Gastrocnemius medialis (tissue), 4 donors: ENCODE data around the gene GRIK2. TPM values are rescaled to one million over a fixed set of nuclear protein-coding genes. Genes with fewer than 3 reads are reported as not detected.

Source experiments
- ATAC-seq, 2 donors: fragments of 150-250 bp; one replicate each; pipeline ENCODE4 v1.9.1; 2016
- DNase-seq, 2 donors: peaks; one replicate each; pipeline ENCODE4 v3.0.0-alpha.2; 2019
- H3K27ac ChIP-seq, 4 donors: fragments of 200-600 bp; sonication (generic); 1 replicate in 1 of 4; 2 replicates in 3 of 4; pipeline ENCODE4 v1.5.1; 2016 to 2018; ENCODE audit warnings: mild to moderate bottlenecking in 2 of 4, moderate library complexity in 1 of 4
- H3K27me3 ChIP-seq, 3 donors: fragments of 200-600 bp; sonication (generic) in 2 of 3; 1 replicate in 1 of 3; 2 replicates in 2 of 3; pipeline versions ENCODE4 v1.5.1 to v1.6.0; 2016 to 2019; ENCODE audit warnings: mild to moderate bottlenecking in 1 of 3, moderate library complexity in 1 of 3
- H3K36me3 ChIP-seq, 2 donors: fragments of 200-600 bp; sonication (generic) in 1 of 2; one replicate each; pipeline ENCODE4 v1.5.1; 2017 to 2018
- H3K4me1 ChIP-seq, 2 donors: fragments of 200-600 bp; sonication (generic) in 1 of 2; one replicate each; pipeline ENCODE4 v1.5.1; 2016 to 2017; ENCODE audit warnings: mild to moderate bottlenecking in 2 of 2
- H3K4me3 ChIP-seq, 4 donors: fragments of 200-600 bp; sonication (generic) in 3 of 4; 1 replicate in 1 of 4; 2 replicates in 3 of 4; pipeline ENCODE4 v1.5.1; 2016 to 2019; ENCODE audit warnings: mild to moderate bottlenecking in 2 of 4
- H3K9me3 ChIP-seq, 3 donors: fragments of 200-600 bp; sonication (generic) in 2 of 3; 1 replicate in 1 of 3; 2 replicates in 2 of 3; pipeline ENCODE4 v1.5.1; 2016 to 2019
- POLR2A ChIP-seq, 2 donors: fragments of 450-650 bp; IDR thresholded peaks; one replicate each; pipeline ENCODE4 v1.6.1; 2017; ENCODE audit warnings: antibody characterized with exemption in 2 of 2, mild to moderate bottlenecking in 2 of 2, moderate library complexity in 2 of 2
- in situ Hi-C, 4 donors: fragments of 200-750 bp; cut with MboI; loops; one replicate each; pipeline versions ENCODE4 v1.15.0 to v1.8.0; 2017; ENCODE audit warnings: low sequenced_read_pairs in 4 of 4
- intact Hi-C: fragments of 100-400 bp; cut with DNase I; formaldehyde crosslinking; loops from one replicate; pipeline ENCODE4 v1.15.1; 2023; ENCODE audit warnings: low total_unique reads
- total RNA-seq, 4 donors: library from RNA; depleted of rRNA; stranded (reverse); fragments of >200 nt; gene quantifications; one replicate each; pipeline versions ENCODE4 v1.1.0 to v1.2.3, GENCODE V29; 2016
- TF ChIP-seq, protein P1 (sequence below), 5 experiments: fragments of 450-650 bp in 3 of 5; fragments of 200-600 bp in 2 of 5; sonication (generic) in 2 of 5; IDR thresholded peaks in 4 of 5; conservative IDR thresholded peaks in 1 of 5; 1 replicate in 4 of 5; 2 replicates in 1 of 5; pipeline ENCODE4 v1.5.1; 2016 to 2019; ENCODE audit warnings: antibody characterized with exemption in 5 of 5, mild to moderate bottlenecking in 3 of 5, moderate library complexity in 3 of 5

The GRIK2 gene
- total RNA-seq, 4 donors from 2014 or later, result 0.39 to 5.1 (median 0.79) TPM

DNA sequence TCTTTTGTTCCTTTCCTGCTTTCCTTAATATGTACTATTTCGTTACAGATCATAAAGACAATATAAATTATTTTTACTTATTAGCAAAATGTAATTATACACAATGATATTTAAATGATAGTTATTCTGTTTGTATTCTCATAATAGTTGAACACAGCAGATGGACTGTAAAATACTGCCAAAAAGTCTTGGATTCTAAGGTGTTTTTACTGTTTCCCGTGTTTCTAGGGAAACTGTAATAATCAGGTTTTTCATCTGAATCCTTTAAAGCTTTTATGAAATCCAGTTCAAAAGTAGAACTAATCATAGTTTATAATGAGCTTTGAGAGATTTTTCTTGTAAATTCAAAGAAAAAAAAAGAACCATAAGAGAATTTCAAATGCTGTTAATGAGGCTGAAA lies 148.4 kb downstream of the GRIK2 start:
- Histone ChIP-seq H3K4me3 (no peak overlapping the region), H3K36me3 (no peaks in the 10 kb centered on the region), H3K27ac (no peak overlapping the region), H3K9me3 (no peaks in the 10 kb centered on the region), H3K27me3 (no peaks in the 10 kb centered on the region), H3K4me1 (no peaks in the 10 kb centered on the region)
- no peak for TF ChIP-seq POLR2A (IDR thresholded peaks at IDR 0.05)
- TF ChIP-seq, protein P1, sequence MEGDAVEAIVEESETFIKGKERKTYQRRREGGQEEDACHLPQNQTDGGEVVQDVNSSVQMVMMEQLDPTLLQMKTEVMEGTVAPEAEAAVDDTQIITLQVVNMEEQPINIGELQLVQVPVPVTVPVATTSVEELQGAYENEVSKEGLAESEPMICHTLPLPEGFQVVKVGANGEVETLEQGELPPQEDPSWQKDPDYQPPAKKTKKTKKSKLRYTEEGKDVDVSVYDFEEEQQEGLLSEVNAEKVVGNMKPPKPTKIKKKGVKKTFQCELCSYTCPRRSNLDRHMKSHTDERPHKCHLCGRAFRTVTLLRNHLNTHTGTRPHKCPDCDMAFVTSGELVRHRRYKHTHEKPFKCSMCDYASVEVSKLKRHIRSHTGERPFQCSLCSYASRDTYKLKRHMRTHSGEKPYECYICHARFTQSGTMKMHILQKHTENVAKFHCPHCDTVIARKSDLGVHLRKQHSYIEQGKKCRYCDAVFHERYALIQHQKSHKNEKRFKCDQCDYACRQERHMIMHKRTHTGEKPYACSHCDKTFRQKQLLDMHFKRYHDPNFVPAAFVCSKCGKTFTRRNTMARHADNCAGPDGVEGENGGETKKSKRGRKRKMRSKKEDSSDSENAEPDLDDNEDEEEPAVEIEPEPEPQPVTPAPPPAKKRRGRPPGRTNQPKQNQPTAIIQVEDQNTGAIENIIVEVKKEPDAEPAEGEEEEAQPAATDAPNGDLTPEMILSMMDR (IDR thresholded peaks at IDR 0.05 in 4 of 5, conservative IDR thresholded peaks at IDR 0.05 in 1 of 5), result no peak
- no peak for ATAC-seq
- intact Hi-C loops (no loop called here), in situ Hi-C loops (no loop called here)
- DNase-seq, result no peak

DNA sequence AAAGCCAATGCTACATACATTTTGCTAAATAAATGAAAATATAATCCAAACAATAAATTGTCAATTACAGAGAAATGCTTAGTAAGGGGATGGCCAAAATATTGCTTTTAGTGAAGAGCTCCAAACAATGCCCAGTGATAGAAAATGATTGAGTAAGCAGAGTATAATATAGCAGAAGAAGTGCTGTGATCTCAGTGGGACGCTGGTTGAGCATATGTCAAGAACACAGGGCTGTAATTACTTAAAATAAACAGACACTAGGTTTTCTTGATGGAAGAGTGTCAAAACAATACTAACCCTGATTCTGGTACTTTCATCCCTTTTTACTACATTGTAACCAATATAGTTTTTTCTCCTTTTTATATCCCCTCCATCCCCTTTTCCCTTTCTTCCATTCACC lies 150.3 kb downstream of the GRIK2 start:
- intact Hi-C loops, result no loop called here
- ATAC-seq (no peak), DNase-seq (no peak)
- H3K27me3 ChIP-seq, result no peaks in the 10 kb centered on the region
- H3K27ac ChIP-seq, result no peak overlapping the region
- no peak overlapping the region for H3K4me3 ChIP-seq
- H3K4me1 ChIP-seq, result no peaks in the 10 kb centered on the region
- H3K36me3 ChIP-seq, result no peaks in the 10 kb centered on the region
- in situ Hi-C loops, result no loop called here
- no peaks in the 10 kb centered on the region for H3K9me3 ChIP-seq
- TF ChIP-seq, protein P1 (IDR thresholded peaks at IDR 0.05 in 4 of 5, conservative IDR thresholded peaks at IDR 0.05 in 1 of 5), result no peak
- TF ChIP-seq POLR2A (IDR thresholded peaks at IDR 0.05), result no peak

DNA sequence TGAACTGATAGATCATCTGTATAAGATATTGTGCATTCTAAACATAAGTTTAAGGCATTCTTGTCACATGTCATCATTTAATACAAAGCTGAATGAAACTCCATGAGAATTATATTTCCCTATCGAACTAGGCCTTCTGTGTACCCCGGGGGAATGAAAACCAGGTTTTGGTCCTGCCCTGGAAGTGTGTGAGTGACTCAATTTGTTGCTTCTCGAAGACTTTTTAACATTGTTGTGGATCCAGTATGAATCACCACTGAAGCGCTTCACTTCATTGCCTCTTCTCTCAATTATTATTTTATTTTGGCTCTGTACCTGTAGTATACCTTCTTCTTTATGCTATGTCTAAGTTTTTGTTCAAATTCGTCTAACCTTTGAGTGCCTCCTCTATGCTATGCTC lies 150.8 kb downstream of the GRIK2 start:
- Histone ChIP-seq H3K4me1 (no peaks in the 10 kb centered on the region), H3K9me3 (no peaks in the 10 kb centered on the region), H3K27me3 (no peaks in the 10 kb centered on the region), H3K27ac (no peak overlapping the region), H3K4me3 (no peak overlapping the region), H3K36me3 (no peaks in the 10 kb centered on the region)
- ATAC-seq (no peak), DNase-seq (no peak)
- TF ChIP-seq POLR2A (IDR thresholded peaks at IDR 0.05), result no peak
- TF ChIP-seq, protein P1 (IDR thresholded peaks at IDR 0.05 in 4 of 5, conservative IDR thresholded peaks at IDR 0.05 in 1 of 5), result no peak
- intact Hi-C loops (no loop called here), in situ Hi-C loops (no loop called here)

DNA sequence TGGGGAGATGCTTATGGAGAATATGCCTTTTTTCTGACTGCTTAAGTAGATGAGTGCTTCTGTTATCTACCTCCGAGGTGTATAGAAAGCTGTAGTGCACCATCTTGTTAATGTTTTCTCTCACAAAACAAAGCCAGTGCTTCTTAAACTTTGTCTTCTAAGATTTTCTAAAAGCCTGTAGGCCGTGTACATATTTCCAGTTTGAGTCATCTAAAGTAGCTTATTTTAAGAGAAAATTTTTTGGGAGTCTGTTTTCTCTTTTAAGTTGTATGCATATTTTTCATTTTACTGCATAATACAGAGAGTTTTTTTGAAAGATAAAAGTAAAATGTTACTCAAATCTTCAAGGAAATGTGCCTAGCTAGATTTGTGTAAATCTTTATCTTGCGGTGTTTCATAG lies 151.7 kb downstream of the GRIK2 start:
- no peaks in the 10 kb centered on the region for H3K36me3 ChIP-seq
- no peak overlapping the region for H3K4me3 ChIP-seq
- H3K27me3 ChIP-seq, result no peaks in the 10 kb centered on the region
- DNase-seq (no peak), ATAC-seq (no peak)
- TF ChIP-seq, protein P1 (IDR thresholded peaks at IDR 0.05 in 4 of 5, conservative IDR thresholded peaks at IDR 0.05 in 1 of 5), result no peak
- TF ChIP-seq POLR2A (IDR thresholded peaks at IDR 0.05), result no peak
- in situ Hi-C loops (no loop called here), intact Hi-C loops (no loop called here)
- H3K27ac ChIP-seq, result no peak overlapping the region
- no peaks in the 10 kb centered on the region for H3K4me1 ChIP-seq
- H3K9me3 ChIP-seq, result no peaks in the 10 kb centered on the region

DNA sequence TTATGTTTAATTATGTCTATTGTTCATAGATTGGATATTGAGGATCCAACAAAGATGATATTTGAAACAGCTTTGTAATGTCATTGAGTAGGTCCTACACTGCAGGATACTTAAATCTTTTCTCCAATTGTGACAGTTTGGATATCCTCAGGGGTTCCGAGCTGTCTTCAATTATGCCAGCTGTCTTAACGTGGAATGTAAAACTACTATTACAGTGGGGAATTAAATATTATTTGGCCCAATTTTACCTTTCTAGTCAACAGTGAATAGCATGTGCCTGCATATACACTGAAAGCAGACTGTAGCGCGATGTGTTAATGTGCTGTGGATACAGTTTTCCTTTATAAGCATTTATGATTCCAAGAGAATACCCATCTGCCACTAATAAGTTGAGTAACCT lies 156.9 kb downstream of the GRIK2 start:
- TF ChIP-seq POLR2A (IDR thresholded peaks at IDR 0.05), result no peak
- TF ChIP-seq, protein P1 (IDR thresholded peaks at IDR 0.05 in 4 of 5, conservative IDR thresholded peaks at IDR 0.05 in 1 of 5), result no peak
- intact Hi-C loops (no loop called here), in situ Hi-C loops (no loop called here)
- Histone ChIP-seq H3K27me3 (no peaks in the 10 kb centered on the region), H3K36me3 (no peaks in the 10 kb centered on the region), H3K9me3 (no peaks in the 10 kb centered on the region), H3K4me1 (no peaks in the 10 kb centered on the region), H3K27ac (no peak overlapping the region), H3K4me3 (no peak overlapping the region)
- ATAC-seq (no peak), DNase-seq (no peak)
